ENCODE results near the gene TRPM2.

The TRPM2 gene

GRCh38 chr21:44432841-44433790 is 79.7 kb downstream of the TRPM2 start:
- peak; percentile 22 for DNase-seq
- peaks cover 24% of the 10 kb centered on the region for H3K36me3 Mint-ChIP-seq (ENCODE audit: low read depth)
- no peaks in the 10 kb centered on the region for H3K27me3 Mint-ChIP-seq
- no peak overlapping the region for H3K4me3 Mint-ChIP-seq
- no peaks in the 10 kb centered on the region for H3K4me1 Mint-ChIP-seq (ENCODE audit: low read depth)
- peaks cover 10% of the 10 kb centered on the region for H3K9me3 Mint-ChIP-seq
- H3K27ac Mint-ChIP-seq = no peak overlapping the region

- no peak overlapping the region for H3K4me3 Mint-ChIP-seq
- H3K36me3 Mint-ChIP-seq (ENCODE audit: low read depth) = peaks cover 23% of the 10 kb centered on the region
- no peak overlapping the region for H3K27ac Mint-ChIP-seq
- H3K4me1 Mint-ChIP-seq (ENCODE audit: low read depth) = no peaks in the 10 kb centered on the region
- H3K9me3 Mint-ChIP-seq = peaks cover 8% of the 10 kb centered on the region
- no peaks in the 10 kb centered on the region for H3K27me3 Mint-ChIP-seq
- peak; percentile 20 for DNase-seq
Observed at GRCh38 chr21:44433791-44434567, 80.6 kb downstream of the TRPM2 start.

DNA sequence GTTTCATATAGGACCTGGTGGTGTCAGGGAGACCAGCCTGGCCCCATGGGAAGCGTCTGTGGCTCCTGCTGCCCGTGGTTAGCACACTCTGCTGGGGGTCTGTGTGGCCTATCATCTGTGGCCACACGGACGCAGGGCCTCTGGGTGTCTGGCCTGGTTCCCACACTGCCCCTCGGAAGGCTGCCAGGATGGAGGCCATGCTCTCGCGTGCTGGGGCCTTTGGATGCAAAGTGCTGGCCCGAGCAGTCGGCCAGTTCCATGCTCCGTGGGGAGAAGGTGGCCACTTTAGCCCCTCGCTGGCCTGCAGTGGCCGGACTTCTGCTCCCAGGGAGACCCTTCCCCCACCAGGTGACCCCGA is 81.1 kb downstream of the TRPM2 start:
- H3K27me3 Mint-ChIP-seq = no peaks in the 10 kb centered on the region
- peaks cover 8% of the 10 kb centered on the region for H3K9me3 Mint-ChIP-seq
- peak; percentile 11 for DNase-seq
- no peaks in the 10 kb centered on the region for H3K4me1 Mint-ChIP-seq (ENCODE audit: low read depth)
- peaks cover 27% of the 10 kb centered on the region for H3K36me3 Mint-ChIP-seq (ENCODE audit: low read depth)
- no peak overlapping the region for H3K4me3 Mint-ChIP-seq
- H3K27ac Mint-ChIP-seq = no peak overlapping the region

- H3K9me3 Mint-ChIP-seq = peaks cover 3% of the 10 kb centered on the region
- H3K27me3 Mint-ChIP-seq = no peaks in the 10 kb centered on the region
- no peak overlapping the region for H3K4me3 Mint-ChIP-seq
- H3K27ac Mint-ChIP-seq = no peak overlapping the region
- DNase-seq = peak; percentile 14
- H3K36me3 Mint-ChIP-seq (ENCODE audit: low read depth) = peaks cover 26% of the 10 kb centered on the region
- no peaks in the 10 kb centered on the region for H3K4me1 Mint-ChIP-seq (ENCODE audit: low read depth)
Observed at GRCh38 chr21:44434936-44435635, 81.7 kb downstream of the TRPM2 start.

GRCh38 chr21:44436111-44436611 is 82.7 kb downstream of the TRPM2 start:
- no peak overlapping the region for H3K4me3 Mint-ChIP-seq
- H3K27me3 Mint-ChIP-seq = no peaks in the 10 kb centered on the region
- no peak for DNase-seq
- H3K4me1 Mint-ChIP-seq (ENCODE audit: low read depth) = no peaks in the 10 kb centered on the region
- H3K36me3 Mint-ChIP-seq (ENCODE audit: low read depth) = peaks cover 30% of the 10 kb centered on the region
- no peaks in the 10 kb centered on the region for H3K9me3 Mint-ChIP-seq
- H3K27ac Mint-ChIP-seq = no peak overlapping the region

DNA sequence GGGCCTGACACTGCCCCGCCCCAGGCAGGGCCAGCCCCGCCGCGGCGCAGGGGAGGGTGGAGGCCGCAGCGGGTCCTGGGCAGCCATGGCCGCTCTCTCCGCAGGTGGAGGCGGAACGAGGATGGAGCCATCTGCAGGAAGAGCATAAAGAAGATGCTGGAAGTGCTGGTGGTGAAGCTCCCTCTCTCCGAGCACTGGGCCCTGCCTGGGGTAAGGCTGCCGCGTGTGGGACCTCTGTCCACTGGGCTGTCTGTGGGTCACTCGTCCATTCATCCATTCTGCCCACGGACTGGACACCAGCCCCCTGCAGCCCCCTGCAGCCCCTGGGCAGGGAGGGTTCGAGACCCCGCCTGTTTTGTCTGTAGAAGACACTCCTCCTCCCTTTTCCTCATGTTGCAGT is 83.5 kb downstream of the TRPM2 start:
- no peak overlapping the region for H3K27ac Mint-ChIP-seq
- no peaks in the 10 kb centered on the region for H3K4me1 Mint-ChIP-seq (ENCODE audit: low read depth)
- DNase-seq = no peak
- H3K27me3 Mint-ChIP-seq = no peaks in the 10 kb centered on the region
- no peak overlapping the region for H3K4me3 Mint-ChIP-seq
- H3K36me3 Mint-ChIP-seq (ENCODE audit: low read depth) = peaks cover 34% of the 10 kb centered on the region
- no peaks in the 10 kb centered on the region for H3K9me3 Mint-ChIP-seq

GRCh38 chr21:44437371-44437695 is 83.9 kb downstream of the TRPM2 start:
- no peaks in the 10 kb centered on the region for H3K4me1 Mint-ChIP-seq (ENCODE audit: low read depth)
- no peak overlapping the region for H3K27ac Mint-ChIP-seq

DNA sequence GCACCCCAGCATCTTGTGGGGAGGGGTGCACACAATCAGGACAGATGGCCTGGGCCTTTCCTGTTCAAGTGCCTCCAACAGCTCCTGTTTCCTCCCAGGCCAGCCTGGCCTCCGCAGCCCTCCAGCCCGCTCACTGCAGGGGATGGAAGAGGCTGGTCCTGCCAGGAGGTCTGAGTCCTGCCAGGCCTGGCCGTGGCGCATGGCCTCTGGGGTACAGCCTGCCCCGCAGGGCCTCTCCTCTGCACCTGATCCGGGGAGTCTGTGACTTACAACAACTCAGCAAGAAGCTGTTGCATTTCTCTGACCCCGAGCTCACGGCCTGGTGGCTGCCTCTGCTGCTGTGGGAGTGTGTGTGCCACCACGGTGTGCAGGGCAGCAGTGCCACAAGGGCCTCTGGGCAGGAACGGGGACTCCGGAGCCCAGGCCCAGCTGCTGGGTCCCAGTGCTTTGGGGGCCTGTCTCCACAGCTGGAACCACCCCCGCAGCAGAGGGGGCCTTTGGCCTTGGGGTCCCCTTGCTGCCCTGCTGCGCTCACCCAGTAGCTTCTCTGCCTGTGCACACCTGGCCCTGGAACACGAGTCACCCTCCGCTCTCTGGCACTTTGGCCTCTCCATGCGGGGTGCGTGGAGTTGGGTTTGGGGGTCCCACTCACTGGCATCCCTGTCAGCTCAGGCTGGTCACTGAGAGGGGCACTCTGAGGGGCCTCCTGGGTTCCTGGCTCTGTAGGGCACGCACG is 84.4 kb downstream of the TRPM2 start:
- H3K9me3 Mint-ChIP-seq = no peaks in the 10 kb centered on the region
- peaks cover 38% of the 10 kb centered on the region for H3K36me3 Mint-ChIP-seq (ENCODE audit: low read depth)

More at GRCh38 chr21:44437371-44437695, 83.9 kb downstream of the TRPM2 start:
- DNase-seq = no peak
- Mint-ChIP-seq H3K9me3 (no peaks in the 10 kb centered on the region), H3K4me3 (no peak overlapping the region), H3K27me3 (no peaks in the 10 kb centered on the region), H3K36me3 (ENCODE audit: low read depth) (peaks cover 34% of the 10 kb centered on the region)

GRCh38 chr21:44438531-44439210 is 85.2 kb downstream of the TRPM2 start:
- Mint-ChIP-seq H3K9me3 (no peaks in the 10 kb centered on the region), H3K27ac (no peak overlapping the region), H3K4me1 (ENCODE audit: low read depth) (no peaks in the 10 kb centered on the region), H3K4me3 (no peak overlapping the region), H3K36me3 (ENCODE audit: low read depth) (peaks cover 45% of the 10 kb centered on the region), H3K27me3 (no peaks in the 10 kb centered on the region)
- no peak for DNase-seq

More for the DNA sequence above, 84.4 kb downstream of the TRPM2 start:
- no peak overlapping the region for H3K27ac Mint-ChIP-seq
- H3K27me3 Mint-ChIP-seq = no peaks in the 10 kb centered on the region
- no peaks in the 10 kb centered on the region for H3K4me1 Mint-ChIP-seq (ENCODE audit: low read depth)
- H3K4me3 Mint-ChIP-seq = no peak overlapping the region
- DNase-seq = no peak

GRCh38 chr21:44439211-44439600 is 85.8 kb downstream of the TRPM2 start:
- H3K4me1 Mint-ChIP-seq (ENCODE audit: low read depth) = no peaks in the 10 kb centered on the region
- H3K36me3 Mint-ChIP-seq (ENCODE audit: low read depth) = peaks cover 45% of the 10 kb centered on the region
- no peak for DNase-seq
- no peak overlapping the region for H3K27ac Mint-ChIP-seq
- H3K4me3 Mint-ChIP-seq = no peak overlapping the region
- H3K9me3 Mint-ChIP-seq = no peaks in the 10 kb centered on the region
- no peaks in the 10 kb centered on the region for H3K27me3 Mint-ChIP-seq

DNA sequence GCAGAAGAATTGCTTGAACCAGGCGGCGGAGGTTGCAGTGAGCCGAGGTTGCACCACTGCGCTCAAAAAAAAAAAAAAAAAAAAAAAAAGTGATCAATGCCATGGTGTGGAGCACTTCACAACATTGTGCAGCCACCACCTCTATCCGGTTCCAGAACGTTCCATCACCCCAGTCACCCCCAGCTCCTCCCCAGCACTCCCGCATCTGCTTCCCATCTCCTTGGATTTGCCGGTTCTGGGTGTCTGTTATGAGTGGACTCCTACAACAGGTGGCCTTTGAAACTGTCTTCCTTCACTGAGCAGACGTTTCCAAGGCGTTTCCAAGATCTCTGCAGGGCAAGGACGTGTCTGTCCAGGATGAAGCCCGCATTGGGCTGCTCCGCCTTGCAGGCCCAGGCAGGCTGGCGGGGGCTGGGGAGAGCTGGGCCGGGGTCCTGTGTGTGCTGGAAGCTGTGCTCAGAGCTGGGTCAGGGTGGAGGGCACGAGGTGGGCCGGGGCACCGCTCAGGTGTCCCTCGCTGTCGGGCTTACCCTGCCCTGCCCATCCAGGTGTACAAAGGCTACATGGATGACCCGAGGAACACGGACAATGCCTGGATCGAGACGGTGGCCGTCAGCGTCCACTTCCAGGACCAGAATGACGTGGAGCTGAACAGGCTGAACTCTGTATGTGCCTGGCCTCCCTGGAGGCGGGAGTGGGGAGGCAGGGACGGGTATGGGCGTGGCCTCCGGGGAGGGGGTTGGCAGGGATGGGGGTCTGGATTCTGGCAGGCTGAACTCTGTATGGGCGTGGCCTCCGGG is 87.0 kb downstream of the TRPM2 start:
- Mint-ChIP-seq H3K36me3 (ENCODE audit: low read depth) (peaks cover 41% of the 10 kb centered on the region), H3K27ac (no peak overlapping the region), H3K4me3 (no peak overlapping the region), H3K4me1 (ENCODE audit: low read depth) (no peaks in the 10 kb centered on the region), H3K9me3 (no peaks in the 10 kb centered on the region), H3K27me3 (no peaks in the 10 kb centered on the region)
- no peak for DNase-seq

DNA sequence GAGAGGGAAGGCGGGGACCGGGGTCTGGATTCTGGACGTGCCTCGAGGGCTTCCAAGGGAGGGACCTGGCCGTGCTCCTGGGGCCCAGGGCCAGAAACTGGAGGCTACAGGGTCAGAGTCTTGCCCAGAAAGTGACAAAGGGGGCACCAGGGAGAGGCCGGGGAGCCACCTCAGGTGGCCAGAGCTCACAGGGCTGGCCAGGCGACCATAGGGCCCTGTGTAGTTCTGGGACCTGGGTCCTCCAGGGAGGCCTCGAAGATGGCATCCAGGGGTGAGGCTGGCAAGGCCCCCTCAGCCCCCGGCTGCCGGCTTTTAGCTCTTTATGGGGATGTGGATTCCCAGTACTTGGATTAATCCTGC is 87.6 kb downstream of the TRPM2 start:
- Mint-ChIP-seq H3K27ac (no peak overlapping the region), H3K27me3 (no peaks in the 10 kb centered on the region), H3K9me3 (no peaks in the 10 kb centered on the region), H3K4me1 (ENCODE audit: low read depth) (no peaks in the 10 kb centered on the region), H3K36me3 (ENCODE audit: low read depth) (peaks cover 37% of the 10 kb centered on the region), H3K4me3 (no peak overlapping the region)
- DNase-seq = no peak
